SU-DHL-6 (cell line): ENCODE measurements around the gene SEC22A.

Experiments used
- H2AFZ ChIP-seq: fragments of 200-600 bp; sonication (generic); 2 replicates; pipeline ENCODE4 v1.6.1; 2014; ENCODE audit warnings: low read depth, mild to moderate bottlenecking, moderate library complexity, mixed read lengths, antibody characterized with exemption, low read length; ENCODE audit not compliant: severe bottlenecking
- H3F3A ChIP-seq: fragments of 200-600 bp; shearing (Covaris generic); 2 replicates; pipeline ENCODE4 v1.6.0; 2016; ENCODE audit warnings: antibody characterized with exemption, mild to moderate bottlenecking; ENCODE audit not compliant: insufficient read depth
- H3K27ac ChIP-seq: fragments of 200-600 bp; sonication (generic); 2 replicates; pipeline ENCODE4 v1.5.1; 2016; ENCODE audit warnings: low read depth, mild to moderate bottlenecking, low read length, moderate library complexity, mixed read lengths
- H3K27me3 ChIP-seq: fragments of 200-600 bp; sonication (generic), shearing (Covaris generic); 2 replicates; pipeline ENCODE4 v1.6.0; 2014; ENCODE audit warnings: mild to moderate bottlenecking, low read length
- H3K36me3 ChIP-seq: fragments of 200-600 bp; sonication (generic); 2 replicates; pipeline ENCODE4 v1.6.1; 2014; ENCODE audit warnings: mild to moderate bottlenecking, low read length, mixed read lengths
- H3K4me2 ChIP-seq: fragments of 300-600, 200-600 bp; shearing (Covaris generic), sonication (generic); 2 replicates; pipeline ENCODE4 v1.6.0; 2014; ENCODE audit warnings: low read length, low read depth, mild to moderate bottlenecking; ENCODE audit not compliant: poor library complexity, severe bottlenecking
- H3K4me3 ChIP-seq: fragments of 200-600 bp; sonication (generic); 2 replicates; pipeline ENCODE4 v1.5.1; 2014; ENCODE audit warnings: antibody characterized with exemption, low read length, mild to moderate bottlenecking, mixed read lengths; ENCODE audit not compliant: insufficient read depth, poor library complexity, severe bottlenecking
- H3K79me2 ChIP-seq: fragments of 200-600 bp; sonication (generic); 2 replicates; pipeline ENCODE4 v1.6.1; 2014; ENCODE audit warnings: mild to moderate bottlenecking, low read length, moderate library complexity; ENCODE audit not compliant: insufficient read depth
- H3K9ac ChIP-seq: fragments of 200-600 bp; sonication (generic); 2 replicates; pipeline ENCODE4 v1.7.0; 2014; ENCODE audit warnings: mild to moderate bottlenecking, low read length
- H3K9me2 ChIP-seq: fragments of 200-600 bp; sonication (generic); replicated peaks from 2 replicates; pipeline ENCODE4 v1.6.1; 2014; ENCODE audit warnings: low read length; ENCODE audit not compliant: insufficient read depth
- H3K9me3 ChIP-seq: fragments of 200-600 bp; sonication (generic); 2 replicates; pipeline ENCODE4 v1.6.1; 2014; ENCODE audit warnings: low read length, mixed read lengths; ENCODE audit not compliant: insufficient read depth
- H4K20me1 ChIP-seq: fragments of 200-600 bp; sonication (generic); 2 replicates; pipeline ENCODE4 v1.6.1; 2014; ENCODE audit warnings: low read depth, mild to moderate bottlenecking, antibody characterized with exemption, low read length, moderate library complexity, mixed read lengths
- EZH2phosphoT487 ChIP-seq: fragments of 200-600 bp; sonication (generic), shearing (Covaris generic); conservative IDR thresholded peaks from 2 replicates; pipeline ENCODE4 v1.6.1; 2018; ENCODE audit warnings: mild to moderate bottlenecking, antibody characterized with exemption, low read length, moderate library complexity, mixed read lengths
- TF ChIP-seq, protein P1 (sequence below): fragments of 200-600 bp; sonication (generic); IDR thresholded peaks from one replicate; pipeline ENCODE4 v1.5.1; 2017; ENCODE audit warnings: antibody characterized with exemption, mild to moderate bottlenecking, low read length, moderate library complexity; ENCODE audit not compliant: insufficient read depth, poor library complexity, severe bottlenecking

SEC22A gene

DNA sequence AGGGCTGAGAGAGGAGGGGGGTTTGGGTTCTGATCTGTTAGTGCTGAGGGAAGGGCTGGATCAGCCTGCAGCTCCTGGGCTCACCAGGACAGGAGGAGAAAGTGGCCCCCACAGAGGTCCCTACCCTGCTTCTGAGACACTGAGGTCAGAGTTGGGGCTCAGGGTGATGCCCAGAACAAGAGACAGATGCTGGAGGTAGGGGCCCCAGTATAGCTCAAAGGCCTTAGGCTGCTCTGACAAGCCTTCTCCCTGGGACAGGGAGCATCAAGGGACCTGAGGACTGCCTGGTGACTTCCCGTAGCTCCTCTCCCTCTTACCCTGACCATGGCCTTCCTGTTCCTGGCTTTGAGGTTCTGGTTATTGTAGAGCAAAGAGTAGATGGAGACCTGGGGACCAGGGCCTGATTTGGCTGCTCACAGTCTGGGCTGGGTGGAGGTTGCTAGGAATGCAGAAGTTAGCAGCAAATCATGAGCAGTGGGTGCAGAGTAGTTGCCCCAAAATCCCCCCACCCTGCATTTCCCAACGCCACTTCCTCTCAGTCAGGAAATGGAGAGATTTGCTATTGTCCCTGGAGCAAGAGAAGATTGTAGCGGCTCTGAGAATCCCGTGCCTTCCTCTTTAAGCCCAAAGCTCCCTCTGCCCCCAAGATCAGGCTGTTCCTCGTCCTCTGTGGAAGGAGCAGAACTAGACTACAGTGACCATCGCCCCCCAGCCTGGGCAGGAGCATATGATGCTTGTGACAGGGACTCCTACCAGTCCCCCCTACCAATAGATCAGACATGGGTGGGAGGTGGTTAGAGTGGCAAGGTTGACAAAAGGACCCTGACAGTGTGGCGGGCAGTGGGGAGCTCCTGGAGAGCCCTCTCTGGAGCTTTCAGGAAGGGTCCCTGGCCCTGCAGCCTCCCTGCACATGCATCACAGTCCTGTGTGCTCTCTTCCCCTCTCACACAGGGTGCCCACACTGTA is 47.4 kb upstream of the SEC22A start:
- Histone ChIP-seq H3K9ac (peak overlapping the region; percentile 36), H2AFZ (no peak overlapping the region), H3F3A (peaks cover 15% of the 10 kb centered on the region), H4K20me1 (no peaks in the 10 kb centered on the region), H3K79me2 (no peaks in the 10 kb centered on the region), H3K36me3 (no peaks in the 10 kb centered on the region), H3K4me2 (peak overlapping the region; percentile 39), H3K9me2 (no peaks in the 10 kb centered on the region), H3K27ac (peak overlapping the region; percentile 74), H3K4me3 (no peak overlapping the region), H3K9me3 (no peaks in the 10 kb centered on the region), H3K27me3 (no peaks in the 10 kb centered on the region)
- no peak for TF ChIP-seq EZH2phosphoT487
- TF ChIP-seq, protein P1, sequence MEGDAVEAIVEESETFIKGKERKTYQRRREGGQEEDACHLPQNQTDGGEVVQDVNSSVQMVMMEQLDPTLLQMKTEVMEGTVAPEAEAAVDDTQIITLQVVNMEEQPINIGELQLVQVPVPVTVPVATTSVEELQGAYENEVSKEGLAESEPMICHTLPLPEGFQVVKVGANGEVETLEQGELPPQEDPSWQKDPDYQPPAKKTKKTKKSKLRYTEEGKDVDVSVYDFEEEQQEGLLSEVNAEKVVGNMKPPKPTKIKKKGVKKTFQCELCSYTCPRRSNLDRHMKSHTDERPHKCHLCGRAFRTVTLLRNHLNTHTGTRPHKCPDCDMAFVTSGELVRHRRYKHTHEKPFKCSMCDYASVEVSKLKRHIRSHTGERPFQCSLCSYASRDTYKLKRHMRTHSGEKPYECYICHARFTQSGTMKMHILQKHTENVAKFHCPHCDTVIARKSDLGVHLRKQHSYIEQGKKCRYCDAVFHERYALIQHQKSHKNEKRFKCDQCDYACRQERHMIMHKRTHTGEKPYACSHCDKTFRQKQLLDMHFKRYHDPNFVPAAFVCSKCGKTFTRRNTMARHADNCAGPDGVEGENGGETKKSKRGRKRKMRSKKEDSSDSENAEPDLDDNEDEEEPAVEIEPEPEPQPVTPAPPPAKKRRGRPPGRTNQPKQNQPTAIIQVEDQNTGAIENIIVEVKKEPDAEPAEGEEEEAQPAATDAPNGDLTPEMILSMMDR = no peak

DNA sequence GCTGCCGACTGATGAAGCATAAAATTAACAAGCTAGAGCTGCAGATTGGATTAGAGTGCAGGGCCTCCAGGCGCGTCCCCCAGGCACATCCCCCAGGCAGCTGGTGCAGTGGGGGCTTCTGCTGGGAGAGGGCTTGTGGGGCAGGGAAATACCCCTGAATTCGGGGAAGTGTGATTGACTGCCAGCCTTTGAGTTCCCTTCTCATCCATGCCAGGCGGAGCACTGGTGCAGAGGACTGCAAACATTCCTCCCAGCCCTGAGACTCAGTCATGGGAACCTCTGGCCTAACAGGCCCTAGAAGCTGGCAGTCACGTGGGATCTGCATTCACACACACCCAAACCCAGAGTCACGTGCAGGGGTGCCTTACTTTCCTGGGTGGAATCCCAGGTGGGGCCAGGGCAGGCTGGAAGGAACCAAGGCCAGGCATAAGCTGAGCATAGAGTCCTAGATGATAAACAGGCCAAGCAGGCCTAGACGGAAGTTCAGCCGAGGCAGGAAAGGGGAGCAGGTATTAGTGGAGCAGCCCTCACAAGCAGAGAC is 46.2 kb upstream of the SEC22A start:
- H3F3A ChIP-seq = peaks cover 15% of the 10 kb centered on the region
- H4K20me1 ChIP-seq = no peaks in the 10 kb centered on the region
- no peak for TF ChIP-seq EZH2phosphoT487
- TF ChIP-seq, protein P1 = no peak
- no peaks in the 10 kb centered on the region for H3K36me3 ChIP-seq
- H3K27me3 ChIP-seq = no peaks in the 10 kb centered on the region
- no peaks in the 10 kb centered on the region for H3K79me2 ChIP-seq
- no peaks in the 10 kb centered on the region for H3K9me2 ChIP-seq
- H3K4me3 ChIP-seq = no peak overlapping the region
- no peak overlapping the region for H3K27ac ChIP-seq
- H2AFZ ChIP-seq = no peak overlapping the region
- no peak overlapping the region for H3K4me2 ChIP-seq
- H3K9ac ChIP-seq = no peak overlapping the region
- no peaks in the 10 kb centered on the region for H3K9me3 ChIP-seq

DNA sequence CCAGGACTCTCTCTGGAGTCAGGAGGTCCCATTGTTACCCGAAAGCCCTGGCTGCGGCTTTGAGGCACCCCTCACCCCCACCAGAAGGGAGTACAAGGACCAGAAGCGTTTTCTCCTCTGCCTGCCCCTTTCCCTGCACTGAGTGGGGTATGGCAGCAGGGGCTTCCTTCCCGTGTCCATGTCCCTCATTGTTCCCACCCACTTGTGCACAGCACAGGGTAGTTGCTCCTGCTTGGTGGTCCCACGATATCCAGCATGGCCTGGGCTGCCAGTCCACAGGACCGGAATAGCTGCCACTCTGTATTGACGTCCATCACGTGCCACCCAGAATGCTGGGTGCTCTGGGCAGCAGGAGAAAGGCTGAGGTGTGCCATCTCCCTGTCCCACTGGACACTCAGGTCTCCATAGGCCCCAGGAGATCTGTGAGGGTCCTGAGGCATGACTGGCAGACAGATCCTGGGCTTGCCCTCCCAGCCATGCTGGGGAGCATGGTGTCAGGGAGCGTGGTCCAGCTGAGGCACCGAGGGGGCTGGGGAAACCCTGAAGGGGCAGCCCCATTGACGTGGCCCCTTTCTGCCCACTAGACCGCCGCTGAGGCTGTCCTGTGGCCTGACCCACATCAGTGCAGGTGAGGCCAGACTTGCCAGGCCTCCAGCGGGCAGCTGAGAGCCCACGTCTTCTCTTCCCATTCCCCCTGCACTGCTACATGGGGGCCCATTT is 45.3 kb upstream of the SEC22A start:
- no peak for TF ChIP-seq EZH2phosphoT487
- TF ChIP-seq, protein P1 = no peak
- H3K4me2 ChIP-seq = no peak overlapping the region
- no peak overlapping the region for H3K27ac ChIP-seq
- H3K9me3 ChIP-seq = no peaks in the 10 kb centered on the region
- no peaks in the 10 kb centered on the region for H3K27me3 ChIP-seq
- H2AFZ ChIP-seq = no peak overlapping the region
- peaks cover 15% of the 10 kb centered on the region for H3F3A ChIP-seq
- H3K79me2 ChIP-seq = no peaks in the 10 kb centered on the region
- H4K20me1 ChIP-seq = no peaks in the 10 kb centered on the region
- H3K9ac ChIP-seq = no peak overlapping the region
- H3K4me3 ChIP-seq = no peak overlapping the region
- no peaks in the 10 kb centered on the region for H3K36me3 ChIP-seq
- H3K9me2 ChIP-seq = no peaks in the 10 kb centered on the region
